Measurements from ENCODE around the gene TMEM45B.
"Not testable (repeated sequence)": the region's sequence is repeated elsewhere in the genome, so short reads cannot be mapped to it uniquely, and the experiment has no call there.

The TMEM45B gene

DNA sequence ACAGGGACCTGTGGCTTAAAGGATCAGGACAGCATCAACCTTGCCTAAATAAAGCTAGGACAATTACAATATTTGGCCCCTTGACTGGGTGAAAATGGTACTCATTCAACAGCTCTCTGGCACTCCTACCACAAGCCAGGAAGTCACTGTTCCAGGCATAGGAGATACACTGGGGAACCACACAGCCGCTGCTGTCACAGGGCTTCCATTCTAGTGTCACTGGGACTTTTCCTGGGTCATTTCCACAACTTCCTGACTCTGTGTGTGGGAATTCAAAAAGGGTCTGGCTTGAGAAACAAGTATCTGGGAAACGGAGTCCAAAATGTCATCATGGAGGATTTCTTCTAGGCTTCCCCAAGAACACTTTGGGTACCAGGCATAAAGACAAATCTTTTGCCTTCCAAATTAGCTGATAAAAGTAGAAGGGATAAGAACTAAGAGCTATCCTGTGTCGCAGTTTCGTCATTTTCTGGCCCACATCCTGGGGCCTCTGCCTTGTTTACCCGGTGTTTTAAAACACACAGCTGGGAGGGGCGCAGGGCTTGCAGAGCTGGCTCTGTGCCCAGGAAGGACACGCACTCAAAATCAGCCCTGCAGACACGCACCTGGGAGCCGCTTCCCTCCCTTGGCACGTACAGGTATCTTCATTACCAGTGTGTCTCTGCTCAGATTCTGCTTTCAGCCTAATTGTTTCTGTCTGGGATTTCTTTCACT lies 38.0 kb downstream of the TMEM45B start:
- DNase-seq = peak; percentile 60

- no peak for DNase-seq
Observed at GRCh38 chr11:129854232-129854805, 38.7 kb downstream of the TMEM45B start.

- no peak for DNase-seq
Observed at GRCh38 chr11:129855086-129855485, 39.4 kb downstream of the TMEM45B start.

DNA sequence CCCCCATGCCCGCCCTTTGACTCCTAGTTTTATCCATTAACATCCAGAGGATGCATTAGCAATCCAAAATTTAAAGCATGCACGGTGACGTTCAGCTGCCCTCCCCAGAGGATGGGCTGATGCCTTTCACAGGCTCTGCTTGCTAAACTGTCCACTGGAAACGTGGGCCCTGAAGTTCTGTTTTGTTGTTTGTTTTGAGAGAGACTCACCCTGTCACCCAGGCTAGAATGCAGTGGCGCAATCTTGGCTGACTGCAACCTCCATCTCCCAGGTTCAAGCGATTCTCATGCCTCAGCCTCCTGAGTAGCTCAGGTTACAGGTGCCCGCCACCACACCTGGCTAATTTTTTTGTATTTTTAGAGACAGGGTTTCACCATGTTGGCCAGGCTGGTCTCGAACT lies 40.4 kb downstream of the TMEM45B start:
- DNase-seq = no peak

DNA sequence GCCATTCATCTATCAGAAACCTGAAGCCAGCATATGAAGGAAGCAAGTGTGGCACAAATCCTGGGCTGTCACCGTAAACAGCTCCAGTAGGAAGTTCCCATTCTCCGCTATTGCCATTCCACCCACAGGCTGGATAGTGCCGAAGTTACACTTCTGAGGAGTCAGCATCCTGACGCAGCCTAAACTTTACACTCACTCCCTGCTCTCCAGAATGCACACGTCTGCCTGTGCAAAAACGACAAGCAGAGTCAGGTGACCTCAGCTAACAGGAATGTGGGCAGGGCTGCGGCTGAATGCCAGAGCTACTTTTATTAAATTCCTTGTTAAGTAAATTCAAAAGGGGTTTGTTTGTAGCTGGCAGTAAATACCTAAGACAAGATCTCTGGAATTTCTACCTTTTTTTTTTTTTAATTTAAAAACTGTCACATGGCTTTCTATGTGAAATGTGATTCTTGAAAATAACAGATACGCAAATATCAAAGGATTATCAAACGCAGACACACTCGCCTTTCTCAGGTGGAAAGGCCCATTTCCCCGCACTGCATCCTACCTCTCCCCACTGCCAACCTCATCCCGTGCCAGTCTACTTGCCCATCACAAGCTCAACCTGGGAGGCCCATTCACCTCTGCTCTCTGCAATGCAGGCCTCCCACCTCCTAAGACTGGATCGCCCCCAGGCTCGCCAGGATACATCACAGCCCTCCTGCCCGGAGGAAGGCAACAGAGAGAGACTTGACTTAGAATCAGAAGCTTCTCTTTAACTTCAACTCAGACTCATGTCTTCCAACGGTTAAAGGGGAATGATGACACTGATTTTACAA lies 46.3 kb downstream of the TMEM45B start:
- no peak for DNase-seq

- DNase-seq = no peak
Observed at GRCh38 chr11:129864811-129865210, 49.2 kb downstream of the TMEM45B start.

DNA sequence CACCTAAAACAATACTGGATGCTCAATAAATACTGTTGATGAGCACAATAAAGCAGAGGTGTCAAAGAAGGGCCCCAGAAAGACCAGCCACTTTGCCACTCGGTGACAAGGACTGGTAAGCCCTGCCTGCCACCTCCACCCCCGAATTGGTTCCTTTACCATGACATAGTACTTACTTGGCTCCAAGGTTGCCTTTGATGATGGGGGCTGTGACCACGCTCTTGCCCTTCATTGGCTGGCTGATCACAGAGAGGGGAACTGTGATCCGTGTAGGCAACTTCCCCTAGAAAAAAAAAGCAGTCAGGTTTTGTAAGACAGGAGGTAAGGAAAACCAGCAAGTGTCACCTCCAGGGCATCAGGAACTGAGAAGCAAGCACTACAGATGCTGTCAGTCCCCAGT lies 50.1 kb downstream of the TMEM45B start:
- DNase-seq = no peak

DNA sequence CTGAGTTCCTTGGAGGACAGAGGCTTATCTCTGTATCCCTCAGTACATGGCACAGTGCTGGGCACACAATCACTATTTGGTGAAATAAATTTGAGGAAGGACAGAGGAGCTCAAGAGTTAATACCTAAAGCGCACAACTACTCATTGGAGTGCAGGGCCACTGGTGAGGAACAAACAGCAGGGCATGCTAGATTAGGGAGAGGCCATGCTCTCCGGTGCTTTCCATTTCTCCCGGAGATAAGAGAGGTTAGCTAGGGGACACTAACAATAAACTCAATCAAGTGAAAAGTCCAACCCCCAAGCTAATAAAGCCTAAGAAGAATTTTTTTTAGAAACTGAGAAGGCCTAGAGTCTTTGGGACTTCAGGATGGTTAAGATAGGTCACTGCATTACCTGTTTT lies 50.7 kb downstream of the TMEM45B start:
- DNase-seq = no peak

GRCh38 chr11:129868626-129869025 lies 53.0 kb downstream of the TMEM45B start:
- DNase-seq = not testable (repeated sequence)

- no peak for DNase-seq
Observed at GRCh38 chr11:129871914-129872313, 56.3 kb downstream of the TMEM45B start.

DNA sequence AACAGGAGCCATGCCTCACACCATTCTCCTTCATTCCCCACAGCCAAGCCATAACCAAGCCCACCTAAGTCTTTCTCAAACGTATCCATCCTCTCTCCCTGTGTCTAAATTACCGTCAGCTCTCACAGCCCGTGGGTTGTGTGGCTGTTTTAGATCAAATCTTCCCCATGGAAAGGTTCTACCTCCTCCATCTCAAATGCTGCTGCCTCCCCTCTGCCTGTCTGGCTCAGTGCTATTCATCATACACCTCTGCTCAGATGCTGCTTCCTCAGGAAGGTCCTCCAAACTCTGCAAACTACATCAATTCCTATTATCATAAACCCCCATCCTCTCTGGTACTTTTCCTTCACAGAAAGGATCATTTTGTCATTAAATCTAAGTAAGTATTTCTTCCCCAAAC lies 64.7 kb downstream of the TMEM45B start:
- DNase-seq = no peak

GRCh38 chr11:129881570-129882170 lies 66.0 kb downstream of the TMEM45B start:
- no peak for DNase-seq

DNA sequence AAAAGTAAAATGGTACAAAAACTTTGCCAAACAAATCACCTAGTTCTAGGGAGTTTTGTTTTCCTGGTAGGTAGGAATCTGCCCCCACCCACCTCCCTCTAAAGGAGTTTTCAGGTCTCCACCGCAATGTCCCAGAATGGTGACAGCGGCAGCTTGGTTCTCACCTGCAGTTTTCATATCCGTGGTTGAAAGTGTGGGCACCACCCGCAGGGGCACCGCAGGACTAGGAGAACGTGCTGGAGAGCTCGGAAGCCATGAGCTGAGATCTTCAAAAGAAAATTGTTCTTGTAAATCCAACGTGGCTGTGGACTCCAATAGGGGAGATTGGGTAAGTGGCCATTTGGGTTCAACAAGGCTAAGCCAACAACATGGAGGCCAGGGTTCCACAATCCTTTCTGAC lies 68.9 kb downstream of the TMEM45B start:
- no peak for DNase-seq

GRCh38 chr11:129885381-129885780 lies 69.7 kb downstream of the TMEM45B start:
- no peak for DNase-seq

GRCh38 chr11:129888451-129888850 lies 72.8 kb downstream of the TMEM45B start:
- no peak for DNase-seq

DNA sequence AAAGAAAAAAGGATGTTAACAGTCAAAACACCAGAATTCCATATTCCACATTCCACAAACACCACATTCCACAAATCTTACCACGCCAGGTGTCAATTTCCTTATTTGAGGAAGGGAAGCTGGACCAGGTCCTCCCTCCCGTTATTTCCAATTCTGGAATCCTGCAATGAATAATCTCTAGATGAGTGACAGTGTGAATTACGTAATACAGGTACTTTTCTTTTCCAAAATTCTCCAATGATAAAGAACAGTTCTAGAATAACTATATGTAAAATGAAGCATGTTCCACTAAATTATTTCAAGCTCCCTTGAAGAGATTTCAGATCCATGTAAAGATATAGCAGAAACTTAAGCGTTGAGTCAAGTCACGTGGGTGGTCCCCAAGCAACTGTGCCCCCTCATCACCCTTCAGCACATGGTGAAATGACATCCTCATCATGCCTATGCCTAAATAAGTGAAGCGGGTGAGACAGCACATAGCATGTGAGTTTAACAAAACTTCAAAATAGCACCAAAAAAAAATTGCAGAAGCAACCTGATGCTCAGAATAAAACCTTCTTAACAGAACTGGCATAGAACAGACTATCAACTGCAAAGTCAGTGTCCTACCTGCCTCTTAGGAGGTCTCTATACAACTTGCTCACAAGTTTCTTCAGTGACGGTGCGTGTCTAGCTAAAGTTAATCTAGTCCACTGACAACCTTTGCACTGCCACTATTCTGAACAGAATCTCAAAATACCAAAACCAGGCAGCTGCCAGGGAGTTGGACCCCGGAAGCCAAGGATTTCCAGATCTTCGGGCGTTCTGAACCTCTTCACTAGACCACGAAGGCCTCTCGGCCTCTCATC lies 78.9 kb downstream of the TMEM45B start:
- no peak for DNase-seq

DNA sequence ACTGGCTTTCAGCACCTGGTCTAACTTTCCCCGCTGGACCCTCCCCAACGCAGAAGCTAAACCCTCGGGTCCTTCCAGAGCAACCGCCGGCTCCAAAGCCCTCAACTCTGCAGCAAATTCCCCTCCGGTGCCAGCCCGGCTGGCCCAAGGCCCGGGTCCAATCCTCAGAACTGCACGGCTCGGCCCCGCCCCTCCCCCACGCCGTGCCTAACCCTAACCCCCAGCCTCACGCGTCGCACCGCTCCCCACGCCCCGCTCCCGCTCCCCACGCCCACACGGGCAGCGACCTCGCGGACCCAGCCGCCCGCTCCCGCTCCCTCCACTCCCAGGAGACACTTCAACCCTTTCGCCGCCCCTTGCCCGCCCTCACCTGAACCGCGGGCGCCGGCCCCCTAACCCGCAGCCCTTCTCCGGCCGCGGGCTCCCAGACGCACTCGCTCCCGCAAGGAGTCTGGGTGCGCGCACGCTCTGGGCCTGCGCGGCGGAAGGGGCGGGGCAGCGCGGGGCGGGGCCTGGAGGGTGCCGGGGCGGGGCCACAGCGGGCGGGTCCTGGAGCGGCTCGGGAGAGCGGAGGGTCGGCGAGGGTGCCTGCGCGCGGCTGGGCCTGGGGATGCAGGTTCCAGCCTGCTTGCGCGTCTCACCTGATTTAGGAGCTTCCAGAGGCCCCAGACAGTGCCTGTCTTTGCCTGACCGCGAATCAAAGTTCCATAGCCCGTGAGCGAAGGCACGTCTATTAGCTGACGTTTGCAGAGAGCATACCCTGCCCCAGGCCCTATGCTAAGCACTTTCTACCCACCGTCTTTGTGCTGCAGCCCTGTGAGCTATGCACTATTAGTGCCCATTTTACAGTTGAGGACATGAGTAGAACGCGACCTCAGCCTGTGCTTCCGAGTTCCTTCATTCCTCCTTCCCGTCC lies 79.7 kb downstream of the TMEM45B start, which contains the start of gene NFRKB:
Gene NFRKB (minus strand): TSS at position 453 of the 916 bp plus-strand sequence. CDS start 2,729 bp downstream, outside the sequence.
- peak; percentile 81 for DNase-seq

DNA sequence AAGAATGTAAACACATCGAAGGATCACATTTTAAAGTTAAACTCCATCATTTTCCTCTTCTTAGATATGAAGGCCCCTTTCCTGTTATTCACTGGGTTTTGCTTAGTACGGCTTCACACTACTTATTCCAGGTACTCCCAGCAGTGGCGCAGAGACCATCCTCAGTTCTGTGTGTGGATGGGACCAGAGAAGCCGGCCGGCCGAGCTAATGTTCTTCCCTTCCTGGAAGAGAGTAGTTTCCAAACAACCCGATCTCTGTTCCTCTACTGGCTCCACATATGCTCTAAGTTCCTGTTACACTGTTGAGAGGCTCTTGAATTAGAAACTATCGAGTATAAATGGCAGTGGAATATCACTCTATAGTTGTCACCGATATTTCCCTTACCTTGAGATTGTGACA lies 80.4 kb downstream of the TMEM45B start:
- no peak for DNase-seq

DNA sequence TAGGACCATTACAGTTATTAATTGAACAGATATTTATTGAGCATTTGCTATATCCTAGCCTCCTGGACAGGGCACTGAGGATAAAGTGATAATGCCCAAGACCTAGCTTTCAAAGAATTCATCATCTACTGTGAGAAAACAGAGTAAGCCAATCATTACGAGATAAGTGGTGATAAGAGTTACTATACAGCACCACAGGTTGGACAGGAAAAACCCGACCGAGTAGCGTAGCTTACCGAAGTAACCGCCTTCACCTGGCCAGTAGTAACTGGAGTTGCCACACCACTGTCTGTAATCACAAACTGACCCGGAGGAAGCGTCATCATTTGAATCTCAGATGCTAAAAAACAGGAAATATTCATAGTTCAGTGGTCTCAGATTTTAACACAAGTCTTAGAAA lies 89.8 kb downstream of the TMEM45B start:
- DNase-seq = no peak

All from NCI-H1417 treated with DMSO at 0.1 percent for 48 hours (cell line).